GM21717 (cell line): ENCODE data around the gene RNF169.
A peak's percentile ranks its signal among the peaks of the same experiment; 100 is the strongest.
"Not testable (repeated sequence)": the region's sequence is repeated elsewhere in the genome, so short reads cannot be mapped to it uniquely, and the experiment has no call there.

Source experiments
- ATAC-seq: cut with Tn5 transposase; IDR thresholded peaks from one replicate; pipeline ENCODE4 v1.9.1; 2021; ENCODE audit warnings: mild to moderate bottlenecking, moderate library complexity; ENCODE audit not compliant: unreplicated experiment

The RNF169 gene

DNA sequence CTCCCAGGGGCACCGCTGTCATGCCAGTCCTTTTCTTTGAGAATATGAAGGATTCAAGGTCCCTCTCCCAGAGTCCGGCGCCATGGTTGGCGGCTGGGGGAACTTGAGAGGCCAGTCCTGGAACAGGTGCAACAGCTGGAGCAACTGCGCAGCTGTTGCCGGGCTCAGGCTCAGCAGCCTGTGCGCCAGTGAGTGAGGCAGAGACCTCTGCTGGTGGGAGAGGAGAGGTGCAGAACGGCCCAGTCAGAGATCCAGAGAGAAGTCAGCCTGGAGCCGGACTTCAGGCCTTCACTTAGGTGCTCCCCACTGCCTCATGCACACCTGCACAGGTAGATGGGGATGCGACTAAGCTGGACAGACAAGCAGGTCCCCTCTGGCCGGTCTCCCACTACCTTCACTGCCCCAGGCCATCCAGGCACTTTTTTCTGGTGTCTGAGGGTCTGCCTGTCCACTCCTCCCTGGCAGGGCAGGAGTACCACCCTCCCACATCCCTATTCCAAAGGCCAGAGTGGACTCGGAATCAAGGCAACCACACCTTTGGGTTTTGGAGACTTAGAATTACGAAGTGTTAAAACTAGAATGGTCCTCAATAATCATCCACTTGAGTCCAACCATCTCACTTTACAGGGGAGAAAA, 22.0 kb upstream of the RNF169 start:
- peak; percentile 78 for ATAC-seq

- ATAC-seq = no peak
Measured at GRCh38 chr11:74729397-74729796, 19.3 kb upstream of the RNF169 start.

GRCh38 chr11:74730571-74731260, 17.9 kb upstream of the RNF169 start:
- ATAC-seq = no peak

DNA sequence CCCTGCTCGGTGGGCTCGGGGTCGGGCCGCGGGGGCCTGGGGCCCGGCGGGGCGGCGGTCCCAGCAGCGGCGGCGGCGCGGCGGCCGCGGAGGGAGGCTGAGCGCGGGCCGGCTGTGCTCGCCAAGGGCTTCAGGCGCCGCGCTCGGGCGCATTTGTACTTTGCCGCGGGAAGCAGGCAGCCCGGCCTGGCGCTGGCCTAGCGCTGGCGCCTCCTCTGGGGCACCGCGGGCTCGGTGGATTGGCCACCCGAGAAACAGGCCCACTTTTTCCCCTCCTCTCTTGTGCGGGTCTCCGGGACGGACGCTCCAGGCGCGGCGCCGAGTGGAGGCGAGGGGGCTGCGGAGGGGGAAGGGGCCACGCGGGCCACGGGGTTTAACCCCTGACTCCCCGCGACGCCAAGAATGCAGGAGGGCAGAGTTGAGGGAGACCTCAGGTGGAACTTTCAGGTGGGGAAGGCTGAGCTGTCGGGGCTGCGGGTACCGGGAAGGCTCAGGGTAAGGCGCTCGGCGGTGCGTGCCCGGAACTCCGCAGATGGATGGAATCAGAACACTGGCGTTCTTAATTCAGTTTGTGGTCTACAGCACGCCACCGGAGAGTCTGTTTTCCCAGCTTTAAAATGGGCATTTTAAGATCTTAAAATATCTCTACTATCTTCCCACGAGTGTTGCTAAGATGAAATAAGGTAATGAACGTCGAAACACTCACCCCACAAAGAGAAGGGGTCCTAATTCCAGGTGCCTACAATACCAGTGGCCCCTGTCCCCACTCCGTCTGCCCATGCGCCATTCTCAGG, 17.2 kb upstream of the RNF169 start, which contains the start of gene CHRDL2:
Gene CHRDL2, minus strand, starts transcription at position 126 of the 794 bp plus-strand sequence. CDS start 538 bp downstream, outside the sequence.
- ATAC-seq = no peak

DNA sequence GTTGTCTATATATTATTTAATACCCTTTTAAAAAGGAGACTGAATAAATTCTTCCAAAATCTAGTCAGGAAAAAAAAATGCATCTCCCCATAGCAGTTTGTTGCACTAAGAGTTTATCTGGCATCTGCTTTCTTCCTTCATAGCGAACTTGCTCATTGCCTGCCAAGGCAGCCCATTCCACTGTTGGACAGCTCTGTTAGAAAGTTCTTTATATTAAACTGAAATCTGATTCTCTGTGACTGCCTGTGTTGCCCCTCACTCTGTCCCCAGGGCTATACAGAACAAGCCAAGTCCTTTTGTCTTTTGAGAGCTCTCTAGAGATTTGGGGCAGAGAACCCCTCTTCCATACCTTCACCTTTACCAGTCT, 14.1 kb upstream of the RNF169 start:
- no peak for ATAC-seq

DNA sequence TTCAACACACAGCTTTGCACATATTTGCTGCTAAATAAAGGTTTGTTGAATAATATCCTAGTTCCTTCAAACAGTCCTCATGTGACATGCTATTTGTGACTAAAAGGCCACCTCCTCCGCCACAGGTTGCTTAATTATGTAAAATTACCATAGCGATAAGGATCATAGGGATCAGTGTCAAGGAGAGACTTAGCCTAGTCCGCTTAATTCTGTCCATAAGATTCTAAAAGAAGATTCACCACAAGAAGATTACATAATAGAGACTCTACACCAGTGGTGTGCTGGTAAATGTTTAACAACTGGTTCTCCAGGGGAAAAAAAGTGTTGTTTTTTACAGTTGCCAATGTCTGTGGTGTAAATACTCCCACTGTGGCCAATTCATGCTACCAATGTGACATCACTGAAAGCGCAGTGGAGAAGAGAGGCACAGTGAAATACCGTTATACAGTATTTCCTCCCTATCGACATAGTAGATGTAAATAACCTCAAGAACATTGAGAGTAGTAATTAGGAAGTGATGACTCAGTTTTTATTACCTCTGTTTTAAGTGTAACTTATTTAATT, 13.2 kb upstream of the RNF169 start:
- no peak for ATAC-seq

GRCh38 chr11:74736031-74736430, 12.6 kb upstream of the RNF169 start:
- ATAC-seq = no peak

- no peak for ATAC-seq
Measured at GRCh38 chr11:74739546-74740270, 8.9 kb upstream of the RNF169 start.

- ATAC-seq = no peak
Measured at GRCh38 chr11:74742070-74742469, 6.6 kb upstream of the RNF169 start.

GRCh38 chr11:74743640-74744039, 5.0 kb upstream of the RNF169 start:
- ATAC-seq = no peak

DNA sequence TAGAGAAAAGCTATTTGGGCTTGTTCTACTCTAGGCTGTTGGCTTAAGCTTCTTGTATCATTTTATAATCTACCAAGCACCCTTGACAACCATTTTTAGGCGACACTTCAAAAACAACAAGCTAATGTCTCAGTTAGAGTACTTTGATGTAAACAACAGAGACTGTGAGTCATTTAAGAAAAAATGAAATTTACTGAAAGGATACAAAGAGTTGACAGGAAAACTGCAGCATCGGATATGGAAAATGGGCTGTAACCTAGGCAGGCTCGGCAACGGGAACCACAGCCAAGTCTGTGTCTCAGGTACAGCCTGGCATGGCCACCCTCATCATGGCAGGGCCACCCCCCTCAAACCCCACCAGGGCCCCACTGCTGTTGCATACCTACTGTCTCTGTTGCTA, 4.4 kb upstream of the RNF169 start:
- ATAC-seq = no peak

DNA sequence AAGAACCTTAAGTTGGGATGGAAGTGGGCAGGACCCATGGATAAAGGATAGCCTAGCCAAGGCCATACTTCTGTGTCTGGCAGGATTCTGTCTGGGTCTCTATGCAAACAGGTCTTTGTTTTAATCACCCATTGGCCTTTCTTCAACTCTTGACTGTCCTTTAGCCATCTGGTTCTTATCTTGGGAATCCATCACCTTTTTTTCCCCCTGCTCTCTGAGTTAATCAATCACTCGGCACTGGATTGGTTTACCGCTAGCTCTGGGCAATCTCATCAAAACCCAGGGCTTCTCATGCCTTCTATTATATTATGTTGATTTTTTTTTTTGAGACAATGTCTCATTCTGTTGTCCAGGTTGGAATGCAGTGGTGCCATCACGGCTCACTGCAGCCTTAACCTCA, 1.8 kb upstream of the RNF169 start:
- ATAC-seq = no peak

DNA sequence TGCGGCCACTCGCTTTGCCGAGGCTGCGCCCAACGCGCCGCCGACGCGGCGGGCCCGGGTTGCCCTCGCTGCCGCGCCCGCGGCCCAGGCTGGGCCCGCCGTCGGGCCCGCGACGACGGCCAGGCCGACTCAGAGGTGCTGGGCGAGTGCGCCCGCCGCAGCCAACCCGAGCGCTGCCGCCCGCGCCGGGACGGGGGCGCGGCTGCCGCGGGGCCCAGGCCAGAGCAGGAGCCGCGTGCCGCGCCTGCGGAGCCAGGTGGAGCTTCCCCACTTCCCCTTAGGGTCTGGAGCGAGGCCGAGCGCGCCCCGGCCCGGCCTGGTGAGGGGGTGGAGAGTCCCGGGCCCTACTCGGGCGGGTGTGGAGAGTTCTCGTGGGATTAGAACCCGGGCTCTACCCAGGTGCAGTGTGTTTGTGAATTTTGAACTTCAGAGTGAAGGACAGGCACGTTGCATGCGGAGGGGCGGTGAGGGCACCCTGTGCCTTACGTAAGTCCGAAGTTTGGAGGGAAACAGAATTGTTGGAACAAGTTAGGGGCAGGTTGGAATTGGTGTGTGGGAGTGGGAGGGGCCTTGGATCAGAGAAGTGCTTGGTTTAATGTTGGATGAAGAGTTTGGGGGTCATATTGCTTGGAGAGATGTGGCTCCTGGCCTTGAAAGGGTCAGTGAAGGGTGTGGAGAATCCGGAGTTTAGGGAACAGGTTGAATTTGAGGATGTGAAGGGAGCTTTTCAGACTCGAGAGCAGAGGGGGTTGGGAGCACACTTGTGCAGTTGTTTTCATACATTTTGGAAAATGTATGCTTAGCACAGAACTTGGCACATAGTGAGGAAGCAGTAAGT, 697 bp downstream of the RNF169 start:
- ATAC-seq = peak; percentile 52

- ATAC-seq = no peak
Measured at GRCh38 chr11:74749965-74750296, 1.3 kb downstream of the RNF169 start.

GRCh38 chr11:74750598-74750997, 1.9 kb downstream of the RNF169 start:
- ATAC-seq = not testable (repeated sequence)

DNA sequence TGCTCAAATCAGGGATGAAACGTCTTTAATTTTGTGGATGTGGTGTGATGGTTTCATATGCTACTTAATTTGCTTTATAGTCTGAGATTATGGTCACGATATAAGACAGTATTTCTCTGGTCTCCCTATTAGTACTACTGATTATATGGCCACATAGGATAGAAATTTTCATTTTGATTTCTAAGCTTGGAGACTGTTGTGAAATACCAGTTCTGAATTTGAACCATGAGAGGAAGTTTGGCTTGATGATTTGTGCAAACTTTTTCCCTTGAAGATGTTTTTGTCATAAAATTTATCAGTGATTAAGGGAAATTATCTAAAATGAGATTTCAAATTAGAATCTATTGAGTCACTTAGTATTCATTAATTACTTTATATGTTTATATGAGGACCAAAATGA, 2.7 kb downstream of the RNF169 start:
- no peak for ATAC-seq

GRCh38 chr11:74754507-74755252, 6.0 kb downstream of the RNF169 start:
- ATAC-seq = no peak

DNA sequence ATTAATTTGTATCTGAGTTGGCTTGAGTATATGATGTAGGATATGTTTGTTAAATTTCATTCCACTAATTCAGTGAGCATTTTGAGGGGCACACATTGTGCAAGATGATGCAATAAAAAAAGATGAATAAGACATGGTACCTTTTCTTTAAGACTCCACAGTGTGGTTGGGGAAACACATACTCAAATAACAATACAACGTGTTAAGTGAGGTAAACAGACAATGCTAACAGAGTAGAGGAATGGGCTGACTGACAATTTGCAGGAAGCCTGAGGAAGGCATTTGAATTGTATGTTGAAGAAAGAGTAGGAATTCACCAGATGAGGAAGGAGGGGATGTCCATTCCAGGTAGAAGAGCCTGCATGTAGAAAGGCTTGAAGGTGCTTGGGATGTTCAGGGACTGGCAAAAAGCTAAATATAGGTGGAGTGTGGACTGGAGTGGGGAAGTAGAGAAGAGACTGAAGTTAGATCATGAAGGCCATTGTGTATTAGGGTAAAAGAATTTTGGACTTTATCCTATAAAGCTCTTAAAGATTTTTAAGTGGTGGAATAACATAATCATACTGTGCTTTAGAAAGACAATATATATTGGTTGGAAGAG, 6.8 kb downstream of the RNF169 start:
- ATAC-seq = no peak

DNA sequence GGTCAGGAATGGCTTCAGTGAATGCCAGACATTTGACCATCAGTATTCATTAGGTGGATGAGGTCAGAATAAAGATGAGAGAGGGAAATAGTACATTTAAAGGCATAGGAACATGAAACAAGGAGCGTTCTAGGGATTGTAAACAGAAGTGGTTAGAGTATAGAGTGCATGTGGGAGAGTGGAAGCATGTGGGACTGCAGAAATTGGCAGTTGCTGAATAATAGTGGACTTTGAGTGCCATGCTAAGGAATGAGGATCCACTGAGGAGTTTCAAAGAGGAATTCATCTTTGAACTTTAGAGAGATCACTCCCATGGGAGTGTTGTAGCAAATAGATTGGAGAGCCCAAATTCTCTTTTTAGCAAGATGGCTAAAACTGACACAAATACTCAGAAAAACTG, 7.9 kb downstream of the RNF169 start:
- no peak for ATAC-seq
